HG02870 (cell line): ENCODE measurements around the gene TBC1D8B.
"Not testable (repeated sequence)": the region's sequence is repeated elsewhere in the genome, so short reads cannot be mapped to it uniquely, and the experiment has no call there.

ENCODE experiments used
- ATAC-seq: cut with Tn5 transposase; IDR thresholded peaks from one replicate; pipeline ENCODE4 v1.9.1; 2021; ENCODE audit warnings: mild to moderate bottlenecking, moderate library complexity; ENCODE audit not compliant: unreplicated experiment

The TBC1D8B gene

DNA sequence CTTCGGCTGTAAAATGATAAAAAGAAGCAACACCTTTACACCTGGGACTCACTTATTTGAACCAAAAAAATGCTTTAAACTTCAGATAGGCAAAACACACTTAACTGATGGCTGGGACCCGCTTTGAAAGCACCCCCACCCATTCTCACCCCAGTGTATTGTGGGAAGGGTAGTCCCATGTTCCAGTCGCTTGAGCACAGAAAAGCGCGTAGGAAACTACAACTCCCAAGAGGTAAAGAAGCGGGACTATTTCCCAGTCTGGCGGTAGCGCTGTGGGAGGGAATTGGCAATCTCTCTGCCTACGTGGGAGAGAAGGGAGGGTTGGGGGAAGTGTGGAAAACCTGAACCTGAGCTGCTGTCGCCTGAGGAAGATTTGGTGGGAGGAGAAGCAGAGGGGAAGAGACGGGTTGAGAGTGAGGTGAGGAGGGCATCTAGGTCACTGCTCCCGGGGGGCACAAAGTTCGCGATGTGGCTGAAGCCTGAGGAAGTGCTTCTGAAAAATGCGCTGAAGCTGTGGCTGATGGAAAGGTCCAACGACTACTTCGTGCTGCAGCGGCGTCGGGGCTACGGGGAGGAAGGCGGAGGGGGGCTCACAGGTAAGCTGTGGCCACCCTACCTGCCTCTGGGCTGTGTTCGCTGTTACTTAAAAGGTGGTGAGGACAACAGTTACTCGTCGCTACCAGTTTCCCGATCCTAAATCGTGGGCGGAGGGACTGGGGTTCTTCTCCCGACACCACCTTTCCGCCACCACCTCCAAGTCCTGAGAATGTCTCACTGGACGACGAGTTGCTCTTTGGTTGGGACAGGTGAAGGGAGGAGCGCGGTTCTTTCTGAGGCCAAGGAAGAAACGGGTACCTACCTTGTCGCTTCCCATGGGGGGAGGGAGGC is at the start of gene TBC1D8B:
TSS of gene TBC1D8B (plus strand) at position 286 of the 888 bp plus-strand sequence. CDS start at position 467, 181 bp downstream.
- ATAC-seq, result peak; percentile 75

DNA sequence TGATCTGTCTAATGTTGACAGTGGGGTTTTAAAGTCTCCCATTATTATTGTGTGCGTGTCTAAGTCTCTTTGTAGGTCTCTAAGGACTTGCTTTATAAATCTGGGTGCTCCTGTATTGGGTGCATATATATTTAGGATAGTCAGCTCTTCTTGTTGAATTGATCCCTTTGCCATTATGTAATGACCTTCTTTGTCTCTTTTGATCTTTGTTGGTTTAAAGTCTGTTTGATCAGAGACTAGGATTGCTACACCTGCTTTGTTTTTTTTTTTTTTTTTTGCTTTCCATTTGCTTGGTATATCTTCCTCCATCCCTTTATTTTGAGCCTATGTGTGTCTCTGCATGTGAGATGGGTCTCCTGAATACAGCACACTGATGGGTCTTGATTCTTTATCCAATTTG is 33.2 kb upstream of the TBC1D8B start:
- ATAC-seq, result not testable (repeated sequence)

DNA sequence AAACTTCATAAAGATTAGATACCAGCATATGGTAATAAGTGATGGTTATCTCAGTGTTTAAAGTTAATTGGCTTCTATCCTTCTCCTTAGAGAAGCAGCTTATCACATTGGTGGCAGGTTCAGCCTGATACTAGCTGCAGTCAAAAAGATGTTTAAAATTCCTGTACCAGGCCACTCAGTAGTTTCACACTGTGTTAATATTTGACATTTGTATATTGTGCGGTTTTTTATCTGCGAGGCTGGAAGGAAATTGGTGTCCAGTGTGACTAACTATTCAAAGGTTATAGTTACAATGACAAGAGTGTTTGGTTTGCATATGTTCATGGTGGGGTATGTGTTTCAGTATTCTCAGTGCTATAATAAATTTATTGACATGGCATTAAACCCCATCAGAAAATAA is 27.5 kb upstream of the TBC1D8B start:
- ATAC-seq, result no peak

DNA sequence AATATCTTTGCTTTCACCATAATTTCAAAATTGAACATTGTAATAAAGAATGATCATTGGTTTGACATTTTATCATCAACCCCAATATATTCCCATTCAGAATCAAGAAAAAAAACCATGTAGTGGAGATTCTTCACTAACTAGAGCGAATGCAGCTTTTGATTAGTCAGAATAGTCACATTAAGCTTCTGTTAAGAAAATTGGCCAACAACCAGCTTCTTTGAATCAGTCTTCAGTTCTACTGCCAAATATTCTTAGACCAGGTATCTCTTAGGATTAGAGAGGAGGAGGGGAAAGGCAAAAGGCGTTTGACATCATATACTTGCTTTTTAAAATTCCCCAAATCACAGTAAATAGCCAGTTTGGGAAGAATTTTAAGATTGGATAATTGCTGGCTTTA is 22.2 kb upstream of the TBC1D8B start:
- no peak for ATAC-seq

DNA sequence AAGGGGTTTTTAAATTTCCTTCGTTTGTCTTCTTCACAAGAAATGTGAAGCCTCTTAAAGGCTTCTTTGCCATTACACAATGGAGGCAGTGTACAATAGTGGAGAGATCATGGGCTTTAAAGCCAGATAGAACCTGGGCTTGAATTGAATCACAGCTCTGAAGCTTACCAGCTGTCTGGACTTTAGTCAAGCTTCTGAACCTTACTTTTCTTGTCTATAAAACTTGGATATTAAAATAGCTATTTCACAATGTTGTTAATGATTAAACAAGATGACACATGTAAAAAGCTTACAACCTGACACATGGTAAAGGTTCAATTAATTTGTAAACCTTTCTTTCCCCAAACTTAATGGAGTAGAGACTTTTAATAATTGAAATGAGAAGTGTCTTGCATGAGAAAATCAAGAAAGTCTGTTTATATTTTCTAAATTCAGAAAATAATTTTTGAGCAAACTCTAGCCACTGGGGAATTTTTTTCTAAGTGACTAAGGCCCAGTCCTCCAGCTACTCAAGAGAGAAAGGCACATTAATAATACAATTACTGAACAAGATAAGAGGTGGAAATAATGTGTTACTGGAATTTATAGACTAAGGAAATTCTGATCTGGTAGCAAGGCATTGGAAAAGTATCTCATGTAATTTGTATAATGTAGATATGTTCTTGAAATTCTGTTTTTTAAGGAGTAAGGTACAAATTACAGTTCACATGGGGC is 21.7 kb upstream of the TBC1D8B start:
- ATAC-seq, result no peak

DNA sequence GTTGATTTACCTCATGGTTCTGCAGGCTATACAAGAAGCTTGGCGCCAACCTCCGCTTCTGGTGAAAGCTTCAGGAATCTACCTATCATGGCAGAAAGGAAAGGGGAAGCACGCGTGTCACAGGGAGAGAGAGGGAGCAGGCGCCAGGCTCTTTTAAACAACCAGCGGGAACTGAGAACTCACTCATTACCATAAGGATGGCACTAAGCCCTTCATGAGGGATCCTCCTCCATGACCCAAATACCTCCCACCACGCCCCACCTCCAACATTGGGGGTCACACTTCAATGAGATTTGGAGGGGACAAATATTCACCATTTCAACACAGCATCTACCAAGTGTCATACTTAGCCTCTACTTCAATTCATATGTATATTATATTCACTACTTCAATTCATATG is 18.8 kb upstream of the TBC1D8B start:
- ATAC-seq, result no peak

DNA sequence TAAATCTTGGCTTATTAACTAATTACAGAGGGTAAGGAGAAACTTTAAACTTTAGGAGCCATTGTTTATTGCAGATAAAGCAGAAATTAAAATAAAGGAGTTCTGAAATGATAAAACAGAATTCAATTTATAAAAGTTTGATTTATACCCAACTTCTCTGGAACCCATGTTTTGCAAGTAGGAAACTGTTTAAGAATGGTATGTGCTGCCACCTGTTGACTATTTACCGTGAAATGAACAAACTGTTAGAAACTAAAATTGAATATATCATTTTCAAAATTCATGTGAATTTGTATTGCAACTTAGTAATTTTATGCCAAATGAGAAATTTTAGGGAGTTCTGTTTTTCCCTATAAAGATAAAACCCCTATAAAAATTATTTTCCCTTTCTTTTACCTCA is 11.0 kb upstream of the TBC1D8B start:
- no peak for ATAC-seq

DNA sequence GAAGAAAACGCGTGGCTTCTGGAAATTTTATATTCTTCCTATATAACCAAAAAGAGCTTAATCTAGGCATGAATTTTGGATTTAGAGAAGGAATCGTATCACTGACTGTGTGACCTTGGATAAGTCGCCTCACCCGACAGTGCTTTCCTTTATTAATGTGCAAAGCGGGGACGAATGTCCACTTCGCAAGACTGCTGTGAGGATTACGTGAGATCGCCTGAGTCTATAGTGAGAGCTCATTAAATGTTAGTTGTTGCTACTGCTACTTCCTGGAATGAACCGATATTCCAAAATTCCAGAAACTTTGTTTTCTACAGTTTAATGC is 448 bp upstream of the TBC1D8B start:
- no peak for ATAC-seq

DNA sequence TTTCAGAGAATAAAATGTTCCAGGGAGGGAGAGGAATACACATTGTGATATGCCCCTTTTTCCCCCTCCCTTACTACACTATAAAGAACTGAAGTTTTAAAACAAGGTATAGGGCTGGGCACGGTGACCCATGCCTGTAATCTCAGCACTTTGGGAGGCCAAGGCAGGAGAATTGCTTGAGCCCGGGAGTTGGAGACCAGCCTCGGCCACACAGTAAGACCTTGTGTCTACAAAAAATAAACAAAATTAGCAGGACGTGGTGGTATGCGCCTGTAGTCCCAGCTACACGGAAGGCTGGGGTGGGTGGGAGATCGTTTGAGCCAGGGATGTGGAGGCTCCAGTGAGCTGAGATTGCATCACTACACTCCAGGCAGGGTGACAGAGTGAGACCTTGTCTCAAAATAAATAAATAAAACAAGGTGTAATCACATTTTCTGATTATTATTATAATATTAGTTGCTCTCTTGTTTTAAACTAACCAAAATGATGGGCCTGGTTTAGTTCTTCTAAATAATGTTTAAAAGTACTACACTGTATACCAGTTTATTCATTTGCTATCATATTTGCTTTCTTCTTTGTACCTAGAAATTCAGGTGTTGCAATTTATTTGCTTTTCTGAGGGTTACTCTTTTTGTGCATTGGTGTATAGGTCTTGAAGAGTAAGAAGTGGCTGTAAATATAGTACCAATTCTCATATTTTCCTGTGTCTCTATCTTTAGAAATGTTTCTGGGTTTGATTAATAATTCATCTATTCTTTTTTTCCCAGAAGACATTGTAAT is 8.8 kb downstream of the TBC1D8B start:
- no peak for ATAC-seq

DNA sequence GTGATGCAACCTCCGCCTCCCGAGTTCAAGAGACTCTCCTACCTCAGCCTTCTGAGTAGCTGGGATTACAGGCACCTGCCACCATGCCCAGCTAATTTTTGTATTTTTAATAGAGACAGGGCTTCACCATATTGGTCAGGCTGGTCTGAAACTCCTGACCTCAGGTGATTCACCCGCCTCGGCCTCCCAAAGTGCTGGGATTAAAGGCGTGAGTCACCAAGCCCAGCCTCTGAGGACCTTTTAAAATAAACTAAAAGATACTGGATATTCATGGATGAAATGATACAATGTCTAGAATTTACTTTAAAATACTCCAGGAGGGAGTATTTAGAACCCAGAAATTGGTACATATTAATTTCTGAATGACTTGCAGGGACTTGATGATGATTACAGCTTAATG is 10.5 kb downstream of the TBC1D8B start:
- ATAC-seq, result not testable (repeated sequence)

DNA sequence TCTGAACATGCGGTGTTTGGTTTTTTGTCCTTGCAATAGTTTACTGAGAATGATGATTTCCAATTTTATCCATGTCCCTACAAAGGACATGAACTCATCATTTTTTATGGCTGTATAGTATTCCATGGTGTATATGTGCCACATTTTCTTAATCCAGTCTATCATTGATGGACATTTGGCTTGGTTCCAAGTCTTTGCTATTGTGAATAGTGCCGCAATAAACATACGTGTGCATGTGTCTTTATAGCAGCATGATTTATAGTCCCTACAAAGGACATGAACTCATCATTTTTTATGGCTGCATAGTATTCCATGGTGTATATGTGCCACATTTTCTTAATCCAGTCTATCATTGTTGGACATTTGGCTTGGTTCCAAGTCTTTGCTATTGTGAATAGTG is 11.6 kb downstream of the TBC1D8B start:
- ATAC-seq, result not testable (repeated sequence)

DNA sequence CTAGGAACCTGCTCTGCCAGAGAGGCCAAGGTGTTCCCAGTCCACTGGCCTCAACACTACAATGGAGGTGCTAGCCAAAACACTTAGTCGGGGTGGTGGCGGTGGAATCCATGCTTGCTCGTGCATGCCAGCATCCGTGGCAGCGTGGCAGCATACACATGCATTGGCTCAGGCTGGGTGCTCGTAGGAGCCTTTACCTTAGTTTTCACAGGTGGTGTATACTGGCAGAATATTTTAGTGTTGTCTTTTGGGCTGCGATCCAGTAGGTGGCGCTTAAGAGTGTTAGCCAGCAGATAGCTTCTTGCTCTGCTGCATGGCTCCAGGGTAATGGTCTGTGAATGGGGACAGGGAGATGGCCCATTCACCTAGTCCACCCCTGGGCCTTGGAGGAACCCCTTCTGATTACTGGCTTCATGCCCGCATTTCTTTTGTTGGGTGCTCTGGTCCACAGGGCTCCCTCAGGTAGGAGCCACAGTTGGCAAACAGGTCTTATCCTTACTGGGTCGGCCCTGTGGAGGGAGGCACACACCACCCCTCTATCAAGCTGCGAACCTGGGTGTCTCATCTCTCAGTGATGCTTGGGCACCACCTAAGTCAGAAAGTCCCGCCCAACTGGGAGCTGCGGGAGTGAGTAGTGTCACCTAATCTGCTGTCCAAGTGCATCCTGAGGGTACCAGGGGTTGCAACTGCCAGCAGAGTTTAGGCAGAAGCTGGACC is 60.7 kb downstream of the TBC1D8B start:
- ATAC-seq, result peak; percentile 84

DNA sequence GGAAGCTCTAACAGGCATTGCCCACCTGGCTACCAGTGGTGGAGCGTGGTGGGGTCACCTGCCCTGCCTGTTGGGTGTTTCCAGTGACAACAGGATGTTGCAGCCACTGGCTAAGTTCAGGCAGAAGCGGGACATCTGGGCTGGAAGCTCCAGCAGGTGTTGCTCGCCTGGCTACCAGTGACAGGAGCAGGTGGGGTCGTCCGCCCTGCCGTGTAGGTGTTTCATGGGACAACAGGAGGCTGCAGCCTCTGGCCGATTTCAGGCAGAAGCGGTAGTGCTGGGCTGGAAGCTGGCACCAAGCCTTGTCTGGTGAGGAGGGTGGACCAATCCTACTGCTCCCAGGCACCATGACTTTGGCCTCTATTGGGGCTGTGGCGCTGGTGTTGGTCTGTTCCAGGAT is 61.2 kb downstream of the TBC1D8B start:
- no peak for ATAC-seq

DNA sequence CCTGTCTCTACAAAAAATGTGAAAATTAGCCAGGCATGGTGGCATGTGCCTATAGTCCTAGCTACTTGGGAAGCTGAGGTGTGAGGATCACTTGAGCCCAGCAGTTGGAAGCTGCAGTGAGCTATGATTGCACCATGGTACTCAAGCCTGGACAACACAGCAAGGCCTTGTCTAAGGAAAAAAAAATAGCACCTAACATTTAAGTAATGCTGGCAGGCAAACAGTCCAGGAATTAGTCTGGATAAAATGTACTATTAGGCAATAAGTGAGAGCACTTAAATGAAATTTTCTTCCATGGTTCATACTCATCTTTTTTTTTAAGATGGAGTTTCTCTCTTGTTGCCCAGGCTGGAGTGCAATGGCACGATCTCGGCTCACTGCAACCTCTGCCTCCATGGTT is 70.3 kb downstream of the TBC1D8B start:
- not testable (repeated sequence) for ATAC-seq

DNA sequence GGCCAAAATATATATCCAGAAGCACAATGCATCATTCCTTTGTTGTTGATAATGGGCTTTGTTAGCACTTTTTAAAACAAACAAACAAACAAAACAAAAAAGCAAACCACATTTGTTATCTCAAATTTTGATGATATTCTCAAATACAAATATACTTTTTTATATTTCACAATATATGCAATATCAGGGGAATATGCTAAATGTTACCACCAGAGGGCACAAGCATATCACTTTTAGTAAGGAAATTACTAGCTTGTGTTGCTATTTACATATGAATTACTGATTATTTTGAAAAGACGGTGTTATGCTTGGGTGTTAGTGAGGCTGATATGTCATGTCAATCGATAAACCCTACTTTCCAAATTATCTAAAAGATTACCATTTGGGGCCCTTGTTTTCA is 71.6 kb downstream of the TBC1D8B start:
- no peak for ATAC-seq

DNA sequence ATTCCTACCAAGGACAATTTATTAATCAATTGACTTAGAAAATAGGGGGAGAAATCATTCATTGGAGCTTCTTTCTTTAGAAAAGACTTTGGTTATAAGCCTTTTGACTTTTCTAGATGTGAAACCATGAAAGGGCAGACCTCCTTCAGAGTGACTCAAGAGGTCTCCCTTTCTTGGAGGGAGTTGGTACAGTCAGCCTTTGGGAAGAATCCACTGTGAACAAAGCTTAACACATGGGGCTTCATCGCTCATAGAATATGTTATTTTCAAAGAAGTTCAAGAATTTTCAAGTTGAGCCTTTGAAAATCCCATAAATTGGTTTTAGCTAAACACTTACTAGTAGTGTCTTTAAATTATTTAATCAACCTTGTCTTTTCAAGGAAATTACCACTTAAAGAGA is 72.7 kb downstream of the TBC1D8B start:
- ATAC-seq, result no peak

DNA sequence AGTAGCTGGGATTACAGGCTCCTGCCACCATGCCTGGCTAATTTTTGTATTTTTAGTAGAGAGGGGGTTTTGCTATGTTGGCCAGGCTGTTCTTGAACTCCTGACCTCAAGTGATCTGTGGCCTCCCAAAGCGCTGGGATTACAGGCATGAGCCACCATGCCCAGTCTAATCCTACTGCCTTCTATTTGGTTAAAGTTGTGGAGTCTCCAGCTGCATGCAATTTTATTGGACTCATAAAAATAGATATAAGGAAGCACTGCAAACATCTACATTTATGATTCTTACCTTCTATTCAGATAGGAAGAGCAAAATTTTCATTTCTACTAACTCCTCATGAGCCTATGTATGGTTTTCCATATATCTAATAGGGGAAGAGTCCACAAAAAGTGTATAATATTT is 87.0 kb downstream of the TBC1D8B start:
- no peak for ATAC-seq

DNA sequence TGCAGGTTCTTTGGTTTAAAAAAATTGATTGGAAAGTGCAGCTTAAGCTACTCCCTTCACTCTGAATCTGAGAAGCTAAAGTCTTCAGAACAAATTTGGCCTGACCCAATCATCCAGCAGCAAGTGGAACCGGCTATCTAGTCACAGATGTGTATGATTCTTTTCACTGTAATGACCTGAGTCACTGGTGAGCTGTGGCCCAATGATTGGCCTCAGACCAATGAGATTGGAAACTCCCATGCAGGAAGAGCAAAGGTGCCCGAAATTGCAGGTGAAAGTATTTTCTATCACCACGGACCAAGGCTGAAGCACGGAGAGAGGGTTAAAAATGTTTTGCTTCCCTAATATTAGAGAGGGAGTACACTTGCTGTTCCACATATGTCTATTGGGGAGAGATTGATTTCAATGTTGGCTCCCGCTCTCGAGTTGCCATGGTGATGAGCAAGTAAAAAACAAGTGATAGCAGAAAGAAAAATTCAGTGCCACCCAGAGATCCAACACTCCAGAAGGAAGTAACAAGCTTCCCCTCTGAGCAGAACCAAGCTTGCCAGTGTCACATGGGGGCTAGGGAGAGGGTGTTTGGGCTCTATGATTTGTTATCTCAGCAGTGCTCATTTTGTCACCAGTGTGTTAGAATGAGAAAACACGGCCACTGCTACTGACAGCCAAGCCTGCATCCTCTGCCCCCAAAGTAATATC is 89.4 kb downstream of the TBC1D8B start:
- ATAC-seq, result no peak

DNA sequence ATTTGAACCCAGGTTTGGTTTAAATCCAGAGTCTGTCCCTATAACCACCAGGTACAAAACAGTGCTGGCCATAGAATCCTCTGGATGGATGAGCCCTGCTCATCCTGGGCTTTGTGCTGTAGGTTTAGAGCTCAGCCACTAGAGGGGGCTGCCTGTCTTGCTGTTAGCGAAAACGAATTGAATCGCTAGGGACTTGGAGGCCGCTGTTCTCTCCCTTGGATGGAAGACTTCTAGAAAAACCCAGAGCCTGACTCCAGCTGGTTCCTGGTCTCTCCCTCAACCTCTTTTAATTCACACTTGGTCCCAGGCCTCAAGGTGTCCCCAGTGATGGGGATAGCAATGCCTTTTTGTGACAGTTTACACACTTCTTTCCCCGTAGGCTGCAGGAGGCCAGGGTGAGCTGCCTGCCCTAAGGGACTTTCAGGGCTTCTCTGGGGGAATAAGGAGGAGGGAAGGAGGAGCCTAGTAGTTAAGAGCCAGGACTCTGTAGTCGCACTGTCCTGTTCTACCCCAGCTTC is 92.0 kb downstream of the TBC1D8B start:
- peak; percentile 87 for ATAC-seq

DNA sequence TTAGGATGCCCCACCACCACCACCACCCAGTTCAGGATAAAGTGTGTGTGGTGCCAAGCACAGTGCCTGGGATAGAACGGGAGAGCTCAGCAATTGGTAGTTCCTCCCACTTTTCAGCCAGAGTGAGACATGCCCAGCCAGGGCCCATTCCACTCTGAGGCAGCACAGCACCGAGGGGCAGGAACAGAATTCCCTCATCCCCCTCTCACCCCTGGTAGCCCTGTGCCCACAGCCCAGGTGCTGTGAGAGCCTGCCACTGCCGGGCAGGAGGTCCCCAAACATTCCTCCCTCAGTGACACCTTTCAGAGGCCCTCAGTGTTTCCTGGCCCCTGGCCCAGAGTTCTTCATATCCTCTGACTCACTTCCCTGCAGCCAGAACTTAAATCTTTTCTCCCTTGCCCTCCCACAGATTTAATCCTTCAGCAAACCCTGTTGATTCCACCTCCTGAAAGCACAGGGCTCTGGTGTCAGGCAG is 92.5 kb downstream of the TBC1D8B start:
- ATAC-seq, result no peak
